ENCODE data around the gene ZNF556. TPM values are rescaled to one million over a fixed set of nuclear protein-coding genes. Genes with fewer than 3 reads are reported as not detected.
"Not testable (repeated sequence)": the region's sequence is repeated elsewhere in the genome, so short reads cannot be mapped to it uniquely, and the experiment has no call there.

Gene ZNF556
- total RNA-seq, 1 donor from 2014 or later, result not detected

GRCh38 chr19:2853015-2853606, 14.0 kb upstream of the ZNF556 start:
- DNase-seq (ENCODE audit: low spot score), result no peak

GRCh38 chr19:2854849-2855248, 12.3 kb upstream of the ZNF556 start:
- no peak for DNase-seq (ENCODE audit: low spot score)

- no peak for DNase-seq (ENCODE audit: low spot score)
These were observed 10.6 kb upstream of the ZNF556 start for GRCh38 chr19:2856457-2857050.

GRCh38 chr19:2858864-2859263, 8.3 kb upstream of the ZNF556 start:
- no peak for DNase-seq (ENCODE audit: low spot score)

GRCh38 chr19:2863816-2864215, 3.3 kb upstream of the ZNF556 start:
- DNase-seq (ENCODE audit: low spot score), result no peak

GRCh38 chr19:2865334-2866100, 1.6 kb upstream of the ZNF556 start:
- DNase-seq (ENCODE audit: low spot score), result no peak

GRCh38 chr19:2866495-2867024, 575 bp upstream of the ZNF556 start:
- DNase-seq (ENCODE audit: low spot score), result no peak

GRCh38 chr19:2869618-2870017, 2.5 kb downstream of the ZNF556 start:
- no peak for DNase-seq (ENCODE audit: low spot score)

- not testable (repeated sequence) for DNase-seq (ENCODE audit: low spot score)
These were observed 5.0 kb downstream of the ZNF556 start for GRCh38 chr19:2872175-2872574.

GRCh38 chr19:2877398-2878331, 10.5 kb downstream of the ZNF556 start:
- DNase-seq (ENCODE audit: low spot score), result no peak

- DNase-seq (ENCODE audit: low spot score), result no peak
These were observed 16.7 kb downstream of the ZNF556 start for GRCh38 chr19:2883686-2884439.

GRCh38 chr19:2885736-2886135, 18.6 kb downstream of the ZNF556 start:
- DNase-seq (ENCODE audit: low spot score), result no peak

- DNase-seq (ENCODE audit: low spot score), result no peak
These were observed 20.3 kb downstream of the ZNF556 start for GRCh38 chr19:2887391-2887914.

GRCh38 chr19:2888731-2889224, 21.6 kb downstream of the ZNF556 start:
- DNase-seq (ENCODE audit: low spot score), result no peak

- DNase-seq (ENCODE audit: low spot score), result not testable (repeated sequence)
These were observed 23.4 kb downstream of the ZNF556 start for GRCh38 chr19:2890531-2890930.

GRCh38 chr19:2896694-2897093, 29.6 kb downstream of the ZNF556 start:
- no peak for DNase-seq (ENCODE audit: low spot score)

GRCh38 chr19:2900296-2901252, 33.4 kb downstream of the ZNF556 start, which contains the start of gene ZNF57:
Gene ZNF57 (plus strand): TSS chr19:2900928. CDS start chr19:2901046, 118 bp downstream.
- peak; percentile 100 for DNase-seq (ENCODE audit: low spot score)

GRCh38 chr19:2902590-2903218, 35.6 kb downstream of the ZNF556 start:
- DNase-seq (ENCODE audit: low spot score), result no peak

GRCh38 chr19:2903326-2903725, 36.2 kb downstream of the ZNF556 start:
- not testable (repeated sequence) for DNase-seq (ENCODE audit: low spot score)

Data from mucosa of gallbladder (tissue), 1 donor.